Suprapubic skin (tissue), 4 donors: Measurements from ENCODE around the gene S100A1. TPM values are rescaled to one million over a fixed set of nuclear protein-coding genes. Genes with fewer than 3 reads are reported as not detected.

ENCODE experiments used
- DNase-seq, 2 donors: peaks; one replicate each; pipeline ENCODE4 v3.0.0-alpha.2; 2019; ENCODE audit warnings: low spot score in 2 of 2
- H3K27ac ChIP-seq: fragments of 200-600 bp; sonication (generic); one replicate; pipeline ENCODE4 v1.5.1; 2019
- H3K27me3 ChIP-seq: fragments of 200-600 bp; sonication (generic); one replicate; pipeline ENCODE4 v1.5.1; 2019
- H3K36me3 ChIP-seq: fragments of 200-600 bp; sonication (generic); one replicate; pipeline ENCODE4 v1.5.1; 2019
- H3K4me1 ChIP-seq: fragments of 200-600 bp; sonication (generic); one replicate; pipeline ENCODE4 v1.5.1; 2019
- H3K4me3 ChIP-seq: fragments of 200-600 bp; sonication (generic); one replicate; pipeline ENCODE4 v1.5.1; 2019; ENCODE audit warnings: mild to moderate bottlenecking
- H3K9me3 ChIP-seq: fragments of 200-600 bp; sonication (generic); one replicate; pipeline ENCODE4 v1.5.1; 2019
- CTCF ChIP-seq, 2 donors: fragments of 200-600 bp in 1 of 2; fragments of 450-650 bp in 1 of 2; sonication (generic) in 1 of 2; IDR thresholded peaks; one replicate each; pipeline ENCODE4 v1.5.1; 2016 to 2019; ENCODE audit warnings: antibody characterized with exemption in 2 of 2, mild to moderate bottlenecking in 1 of 2, moderate library complexity in 1 of 2
- EP300 ChIP-seq: sonication (generic); formaldehyde crosslinking; IDR thresholded peaks from one replicate; pipeline ENCODE4 v1.6.1; 2017; ENCODE audit warnings: antibody characterized with exemption
- POLR2A ChIP-seq, 2 donors: fragments of 450-650 bp; IDR thresholded peaks; one replicate each; pipeline ENCODE4 v1.6.1; 2017; ENCODE audit warnings: antibody characterized with exemption in 2 of 2, mild to moderate bottlenecking in 2 of 2, moderate library complexity in 2 of 2
- POLR2AphosphoS5 ChIP-seq, 3 donors: sonication (generic); formaldehyde crosslinking; IDR thresholded peaks; one replicate each; pipeline ENCODE4 v1.6.1; 2017; ENCODE audit warnings: antibody characterized with exemption in 3 of 3
- WGBS: methylation state at CpG from one replicate; pipeline ENCODE4 v1.1.5; 2018; 5-methylcytosine and 5-hydroxymethylcytosine counted together
- total RNA-seq, 4 donors: library from RNA; depleted of rRNA; stranded (reverse); fragments of >200 nt; gene quantifications; one replicate each; pipeline ENCODE4 v1.1.0, GENCODE V29; 2016

The S100A1 gene
- total RNA-seq, 4 donors from 2014 or later = 17.9 to 33.2 (median 21.1) TPM

DNA sequence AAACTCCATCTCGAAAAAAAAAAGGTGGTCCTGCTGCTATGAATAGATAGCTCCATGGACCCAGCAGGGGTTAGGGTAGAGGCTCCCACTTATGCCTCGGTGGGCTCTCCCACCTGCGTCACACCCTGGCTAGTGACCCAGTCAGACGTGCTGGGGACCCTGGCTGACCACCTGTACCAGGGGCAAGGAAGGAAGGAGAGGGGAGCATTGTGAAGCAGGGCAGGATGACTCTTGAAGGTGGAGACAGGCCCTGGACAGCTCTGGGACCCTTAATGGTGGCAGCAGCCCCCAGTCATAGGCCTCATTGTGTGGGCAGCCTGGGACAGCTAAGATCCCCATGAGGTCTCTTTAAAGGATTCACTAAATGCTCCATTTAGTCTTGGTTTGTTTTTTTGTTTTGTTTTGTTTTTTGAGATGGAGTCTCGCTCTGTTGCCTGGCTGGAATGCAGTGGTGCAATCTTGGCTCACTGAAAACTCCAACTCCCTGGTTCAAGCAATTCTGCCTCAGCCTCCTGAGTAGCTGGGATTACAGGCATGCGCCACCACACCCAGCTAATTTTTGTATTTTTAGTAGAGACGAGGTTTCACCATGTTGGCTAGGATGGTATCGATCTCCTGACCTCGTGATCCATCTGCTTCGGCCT lies 19.9 kb downstream of the S100A1 start:
- Histone ChIP-seq H3K36me3 (peaks cover 36% of the 10 kb centered on the region), H3K4me1 (peaks cover 10% of the 10 kb centered on the region), H3K27ac (no peak overlapping the region), H3K27me3 (no peaks in the 10 kb centered on the region), H3K9me3 (no peaks in the 10 kb centered on the region), H3K4me3 (no peak overlapping the region)
- peak in 1 of 2 donors; percentile 57 for DNase-seq
- 76% methylated on average over 10 of the region's 10 CpGs for WGBS
- TF ChIP-seq CTCF (IDR thresholded peaks at IDR 0.05) = no peak

GRCh38 chr1:153649137-153649862 lies 21.1 kb downstream of the S100A1 start:
- no peak overlapping the region for H3K27ac ChIP-seq
- 41% methylated on average over 3 of the region's 3 CpGs for WGBS
- H3K4me1 ChIP-seq = peaks cover 10% of the 10 kb centered on the region
- H3K4me3 ChIP-seq = no peak overlapping the region
- peak; percentile 51 to 73 for DNase-seq
- no peaks in the 10 kb centered on the region for H3K27me3 ChIP-seq
- no peaks in the 10 kb centered on the region for H3K9me3 ChIP-seq
- peaks cover 24% of the 10 kb centered on the region for H3K36me3 ChIP-seq
- TF ChIP-seq EP300 = no peak
- no peak for TF ChIP-seq POLR2A (IDR thresholded peaks at IDR 0.05)
- no peak for TF ChIP-seq CTCF (IDR thresholded peaks at IDR 0.05)
- TF ChIP-seq POLR2AphosphoS5 (IDR thresholded peaks at IDR 0.05) = no peak

DNA sequence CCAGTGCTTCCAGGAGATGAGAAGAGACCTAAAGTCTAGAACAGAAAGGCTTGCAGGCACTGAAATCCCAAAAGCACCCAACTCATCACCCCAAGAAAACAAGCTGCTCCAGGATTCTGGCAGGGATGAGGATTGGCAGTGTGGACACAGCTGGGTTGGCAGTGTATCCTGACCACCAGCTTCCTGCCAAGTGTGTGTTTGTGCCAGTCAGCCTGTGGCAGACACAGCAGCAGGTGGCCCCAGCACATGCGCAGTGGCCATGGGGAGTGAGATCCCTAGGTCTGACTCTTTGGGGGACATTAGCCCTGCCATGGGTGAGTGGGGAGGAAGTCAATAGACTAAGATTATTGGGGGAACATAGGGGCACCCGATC lies 21.6 kb downstream of the S100A1 start:
- Histone ChIP-seq H3K27ac (no peak overlapping the region), H3K36me3 (peaks cover 18% of the 10 kb centered on the region), H3K9me3 (no peaks in the 10 kb centered on the region), H3K27me3 (no peaks in the 10 kb centered on the region), H3K4me3 (no peak overlapping the region), H3K4me1 (peaks cover 10% of the 10 kb centered on the region)
- TF ChIP-seq EP300 = no peak
- TF ChIP-seq CTCF (IDR thresholded peaks at IDR 0.05) = no peak
- WGBS = 88% methylated on average over 2 of the region's 2 CpGs
- DNase-seq = peak; percentile 62 to 65

DNA sequence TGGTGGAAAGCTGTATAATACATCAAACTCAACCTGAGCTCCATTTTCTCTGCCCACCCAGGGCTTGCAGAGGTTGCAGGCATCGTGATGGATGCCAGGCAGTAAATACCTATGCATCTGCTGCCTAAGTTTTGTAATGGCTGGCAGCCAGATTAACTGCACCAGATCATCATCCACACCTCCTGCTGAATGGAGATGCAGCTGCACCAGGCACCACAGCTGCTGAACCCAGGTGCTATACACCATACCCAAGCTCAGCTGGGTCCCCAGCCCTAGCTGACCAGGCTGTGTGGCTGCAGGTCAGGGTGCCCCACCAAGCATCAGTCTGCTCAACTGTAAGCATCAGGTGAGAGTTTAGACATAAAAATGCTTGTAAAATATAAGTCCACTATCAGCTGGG lies 23.5 kb downstream of the S100A1 start:
- H3K9me3 ChIP-seq = no peaks in the 10 kb centered on the region
- H3K4me3 ChIP-seq = no peak overlapping the region
- TF ChIP-seq CTCF (IDR thresholded peaks at IDR 0.05) (no peak), POLR2A (IDR thresholded peaks at IDR 0.05) (no peak), EP300 (no peak), POLR2AphosphoS5 (IDR thresholded peaks at IDR 0.05) (no peak)
- peaks cover 9% of the 10 kb centered on the region for H3K4me1 ChIP-seq
- peaks cover under 1% of the 10 kb centered on the region for H3K36me3 ChIP-seq
- H3K27me3 ChIP-seq = no peaks in the 10 kb centered on the region
- no peak overlapping the region for H3K27ac ChIP-seq
- DNase-seq = peak in 1 of 2 donors; percentile 20
- 67% methylated on average over 1 of the region's 1 CpG for WGBS

DNA sequence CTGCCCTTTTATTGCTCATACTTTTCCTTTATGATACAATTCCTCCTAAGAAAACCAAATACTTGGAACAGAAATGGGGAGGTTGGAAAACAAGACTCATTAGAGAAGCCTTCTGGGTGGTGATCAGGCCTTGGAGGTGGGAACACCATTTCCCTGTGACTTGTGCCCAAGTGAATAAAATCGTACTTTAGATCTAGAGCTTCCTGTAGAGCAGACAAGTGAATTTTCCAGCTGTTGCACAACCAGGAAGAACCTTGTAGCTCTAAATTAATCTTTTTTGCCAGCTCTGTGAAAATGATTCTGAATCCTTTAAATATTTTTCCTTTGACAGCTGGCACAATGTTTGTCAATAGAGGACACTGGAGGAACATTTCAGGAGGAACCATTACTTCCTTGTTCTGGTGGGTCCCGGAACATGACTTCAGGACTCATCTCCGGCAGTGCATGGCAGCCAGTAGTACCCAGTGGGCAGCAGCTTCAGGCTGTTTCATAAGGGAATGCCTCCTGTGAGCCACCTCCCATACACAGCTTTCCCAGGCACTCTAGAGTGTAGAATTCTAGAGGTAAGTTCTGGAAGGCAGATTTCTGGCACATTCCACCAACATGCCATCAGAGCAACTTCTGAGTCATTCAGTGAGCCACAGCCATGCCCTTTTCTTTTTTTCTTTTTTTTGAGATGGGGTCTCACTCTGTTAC lies 24.7 kb downstream of the S100A1 start:
- Histone ChIP-seq H3K36me3 (no peaks in the 10 kb centered on the region), H3K27me3 (no peaks in the 10 kb centered on the region), H3K4me3 (no peak overlapping the region), H3K27ac (peak overlapping the region; percentile 54), H3K9me3 (no peaks in the 10 kb centered on the region), H3K4me1 (peaks cover 6% of the 10 kb centered on the region)
- 42% methylated on average over 3 of the region's 3 CpGs for WGBS
- TF ChIP-seq CTCF (IDR thresholded peaks at IDR 0.05) (no peak), POLR2AphosphoS5 (IDR thresholded peaks at IDR 0.05) (no peak), POLR2A (IDR thresholded peaks at IDR 0.05) (no peak), EP300 (no peak)
- peak; percentile 50 to 57 for DNase-seq
